H1 (cell line): ENCODE measurements around the gene ATP6V1F. TPM values are rescaled to one million over a fixed set of nuclear protein-coding genes. Genes with fewer than 3 reads are reported as not detected.

Experiments
- CTCF ChIA-PET: fragments of 300-600 bp; sonication (Branson Sonifier 250); formaldehyde crosslinking; loops from one replicate; lab custom pipeline; 2021; ENCODE audit not compliant: partially characterized antibody; lab: Charles Lee
- POLR2A ChIA-PET: fragments of 300-600 bp; sonication (Branson Sonifier 250); formaldehyde crosslinking; loops from one replicate; lab custom pipeline; 2021; ENCODE audit warnings: inconsistent platforms; ENCODE audit not compliant: partially characterized antibody; lab: Charles Lee
- DNase-seq, 2 experiments: peaks; one replicate each; pipeline versions ENCODE4 v3.0.0 to v3.0.0-alpha.2; 2010 to 2022; ENCODE audit warnings: low spot score in 2 of 2, low read depth in 1 of 2, mixed read lengths in 1 of 2
- FAIRE-seq: peaks from 2 replicates; lab custom pipeline; 2011; peaks lifted over from hg19 to GRCh38; lab: Jason Lieb, UNC
- H2AFZ ChIP-seq: 2 replicates; pipeline ENCODE4 v1.8.1; 2012; ENCODE audit warnings: low read length, inconsistent platforms
- H2AK5ac ChIP-seq: 2 replicates; pipeline ENCODE4 v1.6.1; 2013; ENCODE audit warnings: low read depth, low read length
- H2BK120ac ChIP-seq: replicated peaks from 2 replicates; pipeline ENCODE3; 2013; ENCODE audit warnings: low read depth, low read length, inconsistent platforms
- H2BK12ac ChIP-seq: 2 replicates; pipeline ENCODE4 v1.6.1; 2013; ENCODE audit warnings: low read depth, low read length
- H2BK15ac ChIP-seq: 2 replicates; pipeline ENCODE4 v1.6.1; 2013; ENCODE audit warnings: low read length
- H2BK20ac ChIP-seq: 2 replicates; pipeline ENCODE4 v1.6.1; 2013; ENCODE audit warnings: low read length
- H2BK5ac ChIP-seq: 2 replicates; pipeline ENCODE4 v1.6.1; 2013; ENCODE audit warnings: low read depth, low read length
- H3K14ac ChIP-seq: 2 replicates; pipeline ENCODE4 v1.6.1; 2013; ENCODE audit warnings: inconsistent platforms; ENCODE audit not compliant: insufficient read length
- H3K18ac ChIP-seq: 2 replicates; pipeline ENCODE4 v1.6.1; 2013; ENCODE audit warnings: low read length; ENCODE audit errors: extremely low read depth
- H3K23ac ChIP-seq: 2 replicates; pipeline ENCODE4 v1.6.1; 2013; ENCODE audit warnings: inconsistent platforms; ENCODE audit not compliant: insufficient read length
- H3K23me2 ChIP-seq: 2 replicates; pipeline ENCODE4 v1.6.1; 2013; ENCODE audit warnings: low read depth, low read length
- H3K27ac ChIP-seq: 2 replicates; pipeline ENCODE4 v1.6.1; 2011; ENCODE audit warnings: low read depth, low read length, inconsistent platforms
- H3K27me3 ChIP-seq, 4 experiments: replicated peaks in 1 of 4; 1 replicate in 1 of 4; 2 replicates in 3 of 4; pipeline versions ENCODE4 v1.6.1 to v1.8.1; 2011 to 2013; ENCODE audit warnings: low read length in 3 of 4, mild to moderate bottlenecking in 3 of 4, inconsistent platforms in 2 of 4, mixed read lengths in 2 of 4, moderate library complexity in 1 of 4; ENCODE audit not compliant: control insufficient read depth in 3 of 4, insufficient read depth in 3 of 4; ENCODE audit errors: extremely low read depth in 1 of 4
- H3K36me3 ChIP-seq, 4 experiments: 2 replicates each; pipeline versions ENCODE4 v1.6.1 to v1.8.1; 2011 to 2013; ENCODE audit warnings: mild to moderate bottlenecking in 4 of 4, low read length in 3 of 4, moderate library complexity in 2 of 4, control low read depth in 1 of 4, inconsistent platforms in 1 of 4; ENCODE audit not compliant: insufficient read depth in 4 of 4, control insufficient read depth in 2 of 4
- H3K4ac ChIP-seq: replicated peaks from 2 replicates; pipeline ENCODE3; 2013; ENCODE audit warnings: low read length, low read depth, mixed read lengths, inconsistent platforms; ENCODE audit not compliant: insufficient read length
- H3K4me1 ChIP-seq, 4 experiments: replicated peaks in 1 of 4; 1 replicate in 1 of 4; 2 replicates in 3 of 4; pipeline versions ENCODE4 v1.6.1 to v1.8.1; 2011 to 2013; ENCODE audit warnings: low read length in 3 of 4, inconsistent platforms in 2 of 4, mixed read lengths in 1 of 4; ENCODE audit not compliant: insufficient read depth in 4 of 4, control insufficient read depth in 3 of 4
- H3K4me2 ChIP-seq, 2 experiments: 2 replicates each; pipeline versions ENCODE4 v1.6.1 to v1.8.1; 2011 to 2013; ENCODE audit warnings: low read depth in 2 of 2, low read length in 2 of 2, control low read depth in 1 of 2, inconsistent platforms in 1 of 2, mild to moderate bottlenecking in 1 of 2; ENCODE audit not compliant: insufficient read depth in 1 of 2
- H3K4me3 ChIP-seq, 4 experiments: fragments of 200-600, 300-600 bp in 1 of 4; sonication (generic), shearing (Covaris generic), sonication (Bioruptor Twin) in 1 of 4; 2 replicates each; pipeline versions ENCODE4 v1.5.1 to v1.8.1; 2011 to 2016; ENCODE audit warnings: low read length in 4 of 4, low read depth in 3 of 4, control low read depth in 2 of 4, inconsistent platforms in 2 of 4, mild to moderate bottlenecking in 2 of 4, mixed read lengths in 1 of 4, moderate library complexity in 1 of 4; ENCODE audit not compliant: insufficient read depth in 2 of 4; ENCODE audit errors: extremely low read depth in 1 of 4
- H3K56ac ChIP-seq: replicated peaks from 2 replicates; pipeline ENCODE3; 2013; ENCODE audit warnings: low read depth, mild to moderate bottlenecking, mixed read lengths, low read length, inconsistent platforms; ENCODE audit not compliant: insufficient read length
- H3K79me1 ChIP-seq: 2 replicates; pipeline ENCODE4 v1.6.1; 2013; ENCODE audit warnings: low read depth, low read length, control low read depth
- H3K79me2 ChIP-seq, 2 experiments: 2 replicates each; pipeline versions ENCODE4 v1.6.1 to v1.8.1; 2012 to 2013; ENCODE audit warnings: low read length in 2 of 2, mild to moderate bottlenecking in 2 of 2, inconsistent platforms in 1 of 2; ENCODE audit not compliant: insufficient read depth in 2 of 2, control insufficient read depth in 1 of 2
- H3K9ac ChIP-seq, 4 experiments: replicated peaks in 1 of 4; 1 replicate in 1 of 4; 2 replicates in 3 of 4; pipeline versions ENCODE4 v1.6.1 to v1.8.1; 2011 to 2013; ENCODE audit warnings: low read depth in 3 of 4, low read length in 3 of 4, control low read depth in 2 of 4, mild to moderate bottlenecking in 2 of 4, moderate library complexity in 2 of 4, inconsistent platforms in 1 of 4; ENCODE audit errors: extremely low read depth in 1 of 4
- H3K9me3 ChIP-seq, 2 experiments: 2 replicates each; pipeline versions ENCODE4 v1.6.1 to v1.8.1; 2012 to 2013; ENCODE audit warnings: mild to moderate bottlenecking in 2 of 2, moderate library complexity in 2 of 2, control low read depth in 1 of 2, inconsistent platforms in 1 of 2, low read depth in 1 of 2, low read length in 1 of 2, mixed read lengths in 1 of 2; ENCODE audit not compliant: insufficient read depth in 2 of 2
- H4K20me1 ChIP-seq, 2 experiments: replicated peaks in 1 of 2; 2 replicates each; pipeline versions ENCODE3 to v1.8.1; 2011 to 2013; ENCODE audit warnings: inconsistent platforms in 2 of 2, low read length in 2 of 2, mild to moderate bottlenecking in 1 of 2; ENCODE audit not compliant: insufficient read depth in 2 of 2, control insufficient read depth in 1 of 2
- H4K5ac ChIP-seq: 2 replicates; pipeline ENCODE4 v1.6.1; 2013; ENCODE audit warnings: low read length, low read depth, mixed read lengths, inconsistent platforms; ENCODE audit not compliant: insufficient read length
- H4K8ac ChIP-seq: 2 replicates; pipeline ENCODE4 v1.8.0; 2013; ENCODE audit warnings: mild to moderate bottlenecking, moderate library complexity, low read length, inconsistent platforms; ENCODE audit not compliant: insufficient read depth; ENCODE audit errors: extremely low read depth
- H4K91ac ChIP-seq: replicated peaks from 2 replicates; pipeline ENCODE3; 2013; ENCODE audit warnings: low read length, mixed read lengths, inconsistent platforms; ENCODE audit not compliant: insufficient read length
- CTBP2 ChIP-seq: IDR thresholded peaks from 2 replicates; pipeline ENCODE4 v1.7.0; 2011; ENCODE audit warnings: borderline replicate concordance, mild to moderate bottlenecking, moderate library complexity, mixed read lengths, low read length; ENCODE audit not compliant: insufficient read depth, insufficient read length
- EP300 ChIP-seq, 2 experiments: IDR thresholded peaks; 1 replicate in 1 of 2; 2 replicates in 1 of 2; pipeline ENCODE4 v1.6.1; 2011 to 2012; ENCODE audit warnings: low read depth in 2 of 2, low read length in 2 of 2, mild to moderate bottlenecking in 2 of 2, borderline replicate concordance in 1 of 2, inconsistent platforms in 1 of 2, moderate library complexity in 1 of 2
- HDAC2 ChIP-seq, 2 experiments: fragments of 300-600 bp in 1 of 2; sonication (generic) in 1 of 2; IDR thresholded peaks; 2 replicates each; pipeline ENCODE4 v1.6.1; 2011 to 2012; ENCODE audit warnings: low read depth in 2 of 2, low read length in 2 of 2, mild to moderate bottlenecking in 2 of 2, moderate library complexity in 2 of 2, borderline replicate concordance in 1 of 2, inconsistent platforms in 1 of 2
- JUND ChIP-seq: IDR thresholded peaks from 2 replicates; pipeline ENCODE4 v1.6.1; 2011; ENCODE audit warnings: mild to moderate bottlenecking, improper control_type of control experiment, low read length
- KDM1A ChIP-seq: fragments of 200-600, 300-600 bp; sonication (generic); IDR thresholded peaks from 2 replicates; pipeline ENCODE4 v1.7.1; 2016; ENCODE audit warnings: mild to moderate bottlenecking, low read length, borderline replicate concordance
- PHF8 ChIP-seq: fragments of 200-600 bp; sonication (generic); conservative IDR thresholded peaks from 2 replicates; pipeline ENCODE4 v1.7.1; 2012; ENCODE audit warnings: low read depth, mild to moderate bottlenecking, inconsistent platforms, low read length, moderate library complexity
- POLR2AphosphoS5 ChIP-seq: IDR thresholded peaks from 2 replicates; pipeline ENCODE4 v1.6.1; 2011; ENCODE audit warnings: low read depth, low read length
- RFX5 ChIP-seq: IDR thresholded peaks from 2 replicates; pipeline ENCODE4 v1.6.1; 2011; ENCODE audit warnings: low read depth, low read length, improper control_type of control experiment, borderline replicate concordance
- SIN3A ChIP-seq, 2 experiments: IDR thresholded peaks in 1 of 2; conservative IDR thresholded peaks in 1 of 2; 2 replicates each; pipeline ENCODE4 v1.6.1; 2011 to 2012; ENCODE audit warnings: low read length in 2 of 2, improper control_type of control experiment in 1 of 2, low read depth in 1 of 2, mild to moderate bottlenecking in 1 of 2
- SIRT6 ChIP-seq: IDR thresholded peaks from one replicate; pipeline ENCODE4 v1.7.1; 2012; ENCODE audit warnings: low read length, inconsistent platforms
- TAF7 ChIP-seq: optimal IDR thresholded peaks from 2 replicates; pipeline ENCODE3; 2011; ENCODE audit warnings: low read depth, mild to moderate bottlenecking, inconsistent platforms, low read length, moderate library complexity, borderline replicate concordance
- YY1 ChIP-seq: IDR thresholded peaks from 2 replicates; pipeline ENCODE4 v1.6.1; 2011; ENCODE audit warnings: low read depth, mild to moderate bottlenecking, low read length
- WGBS, 2 experiments: shearing (Covaris generic) in 1 of 2; methylation state at CpG; one replicate each; pipeline versions ENCODE4 v1.1.6 to v1.1.7; 2013 to 2015; ENCODE audit warnings: low lambda C conversion rate in 2 of 2, mixed read lengths in 2 of 2, inconsistent platforms in 1 of 2, low coverage in 1 of 2, missing lambda C conversion rate in 1 of 2; ENCODE audit not compliant: insufficient replicate concordance in 2 of 2, insufficient coverage in 1 of 2, insufficient read length in 1 of 2; ENCODE audit errors: extremely low coverage in 1 of 2, missing lambda C conversion rate in 1 of 2; 5-methylcytosine and 5-hydroxymethylcytosine counted together
- polyA plus RNA-seq, 7 experiments: library from polyadenylated mRNA; depleted of rRNA in 3 of 7; stranded (reverse) in 5 of 7; unstranded in 2 of 7; fragments of >200 nt in 5 of 7; fragments of 200-250 nt in 2 of 7; gene quantifications; 1 replicate in 5 of 7; 2 replicates in 1 of 7; 4 replicates in 1 of 7; pipeline versions ENCODE4 v1.2.1 to v1.2.3, GENCODE V29; 2011 to 2013; ENCODE audit warnings: missing spikeins in 2 of 7, mixed read lengths in 2 of 7
- total RNA-seq: library from RNA; stranded (reverse); fragmentation: NEBNext Ultra II Directional; extraction: Animal tissue kit (Norgen Biotek cat#: 25700); gene quantifications from 2 replicates; pipeline ENCODE4 v1.2.1, GENCODE V29; 2021

The ATP6V1F gene
- total and polyA plus RNA-seq, 2 of the 8 experiments (the other 6 are each of a cell fraction or from before 2014, with no cell fraction given): 104 to 318 TPM

DNA sequence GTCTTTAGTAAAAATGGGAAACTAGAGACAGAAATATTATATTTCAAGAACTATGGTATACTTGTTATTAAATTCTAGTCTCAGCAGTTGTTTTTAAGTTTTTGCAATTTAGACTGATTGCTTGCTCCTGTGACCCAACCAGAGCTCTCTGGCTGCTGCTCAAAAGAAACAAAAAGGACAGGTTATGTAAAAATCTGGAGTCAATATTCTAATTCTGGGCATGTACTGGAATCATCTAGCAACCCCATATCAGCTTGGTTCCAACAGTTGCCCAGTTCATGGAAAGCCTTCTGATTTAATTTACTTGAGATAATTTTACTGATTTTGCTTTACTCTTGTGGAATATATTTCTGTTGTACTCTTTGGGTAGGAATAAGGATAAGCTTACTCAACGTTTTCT is 37.6 kb downstream of the ATP6V1F start:
- H3K14ac ChIP-seq: no peak overlapping the region
- DNase-seq (no peak), FAIRE-seq (no peak)
- no peak overlapping the region for H2BK20ac ChIP-seq
- no peak overlapping the region for H3K23ac ChIP-seq
- H3K9me3 ChIP-seq: peaks cover 3 to 11% of the 10 kb centered on the region in 2 experiments; a peak in 2 of 4 replicates
- H2BK15ac ChIP-seq: no peak overlapping the region
- no peak overlapping the region for H3K56ac ChIP-seq
- H3K79me2 ChIP-seq: no peaks in the 10 kb centered on the region
- H3K27me3 ChIP-seq: no peaks in the 10 kb centered on the region
- H4K5ac ChIP-seq: no peak overlapping the region
- 69% methylated on average over 1 of the region's 1 CpG; no CpG with 5 or more reads in 1 of the 2 experiments for WGBS, 2 experiments
- H2BK12ac ChIP-seq: no peak overlapping the region
- no peak overlapping the region for H2BK5ac ChIP-seq
- H3K4me3 ChIP-seq: no peak overlapping the region
- POLR2A ChIA-PET: interaction anchor here (1.3 to 1.9 kb wide), 3 partner anchors 10 to 14 kb away, joined by 3 to 5 read pairs (median 4); partner anchors contain the start of gene KCP
- no peak overlapping the region for H4K91ac ChIP-seq
- H3K79me1 ChIP-seq: no peaks in the 10 kb centered on the region
- 0 out of 7 replicates have a peak, but pooled peaks cover 0 to 2% (median 0%) of the 10 kb centered on the region in 4 experiments for H3K4me1 ChIP-seq
- no peak overlapping the region for H2BK120ac ChIP-seq
- no peak overlapping the region for H2AK5ac ChIP-seq
- H3K18ac ChIP-seq: no peak overlapping the region
- H4K8ac ChIP-seq: no peak overlapping the region
- no peak overlapping the region for H2AFZ ChIP-seq
- H3K9ac ChIP-seq: no peak overlapping the region
- H3K36me3 ChIP-seq: no peaks in the 10 kb centered on the region
- no peak overlapping the region for H3K4me2 ChIP-seq
- H3K27ac ChIP-seq: no peak overlapping the region
- H3K23me2 ChIP-seq: no peaks in the 10 kb centered on the region
- no peaks in the 10 kb centered on the region for H4K20me1 ChIP-seq
- no peak overlapping the region for H3K4ac ChIP-seq
- CTCF ChIA-PET: interaction anchor here (0.6 to 1.2 kb wide), 5 partner anchors 11 to 661 kb away, joined by 3 to 4 read pairs (median 3); no protein-coding TSS in a partner anchor
- TF ChIP-seq POLR2AphosphoS5: no peak
- no peak for TF ChIP-seq YY1
- TF ChIP-seq SIN3A (conservative IDR thresholded peaks at IDR 0.05 in 1 of 2, IDR thresholded peaks at IDR 0.05 in 1 of 2; ENCODE audit: low read depth in 1 of 2, low read length in 2 of 2): no peak
- TF ChIP-seq JUND: no peak
- no peak for TF ChIP-seq KDM1A
- no peak for TF ChIP-seq HDAC2 (IDR thresholded peaks at IDR 0.05; ENCODE audit: borderline replicate concordance in 1 of 2, low read depth in 2 of 2, low read length in 2 of 2)
- no peak for TF ChIP-seq EP300 (IDR thresholded peaks at IDR 0.05; ENCODE audit: borderline replicate concordance in 1 of 2, low read depth in 2 of 2, low read length in 2 of 2)
- no peak for TF ChIP-seq SIRT6
- no peak for TF ChIP-seq RFX5
- TF ChIP-seq CTBP2: no peak
- TF ChIP-seq TAF7: no peak
- no peak for TF ChIP-seq PHF8
